GM12878 (cell line): Measurements from ENCODE around the gene MRTFA.

ENCODE experiments used
- EZH2 ChIP-seq: IDR thresholded peaks from 2 replicates; pipeline ENCODE4 v1.6.1; 2012; ENCODE audit warnings: low read depth, mild to moderate bottlenecking, control low read depth, inconsistent platforms, low read length, borderline replicate concordance; ENCODE audit not compliant: control insufficient read depth
- POLR2AphosphoS5 ChIP-seq: IDR thresholded peaks from 2 replicates; pipeline ENCODE4 v1.6.1; 2011; ENCODE audit warnings: mild to moderate bottlenecking, low read length, inconsistent platforms
- SIN3A ChIP-seq: IDR thresholded peaks from 2 replicates; pipeline ENCODE4 v1.6.1; 2012; ENCODE audit warnings: low read depth, low read length, improper control_type of control experiment
- SUZ12 ChIP-seq: fragments of 200-600 bp; sonication (generic); IDR thresholded peaks from one replicate; pipeline ENCODE4 v1.6.1; 2018; ENCODE audit warnings: antibody characterized with exemption, mild to moderate bottlenecking; ENCODE audit not compliant: unreplicated experiment
- TF ChIP-seq, protein P1 (sequence below), 3 experiments: IDR thresholded peaks in 2 of 3; conservative IDR thresholded peaks in 1 of 3; 2 replicates each; pipeline ENCODE4 v1.5.1; 2011; ENCODE audit warnings: low read depth in 3 of 3, low read length in 3 of 3, mild to moderate bottlenecking in 3 of 3, control low read depth in 2 of 3, moderate library complexity in 2 of 3, inconsistent platforms in 1 of 3, mixed read lengths in 1 of 3; ENCODE audit not compliant: control insufficient read depth in 2 of 3, insufficient read depth in 1 of 3; ENCODE audit errors: extremely low read depth in 1 of 3
- TF ChIP-seq, protein P2 (sequence below): IDR thresholded peaks from 2 replicates; pipeline ENCODE4 v1.6.1; 2012; ENCODE audit warnings: low read depth, low read length, improper control_type of control experiment

DNA sequence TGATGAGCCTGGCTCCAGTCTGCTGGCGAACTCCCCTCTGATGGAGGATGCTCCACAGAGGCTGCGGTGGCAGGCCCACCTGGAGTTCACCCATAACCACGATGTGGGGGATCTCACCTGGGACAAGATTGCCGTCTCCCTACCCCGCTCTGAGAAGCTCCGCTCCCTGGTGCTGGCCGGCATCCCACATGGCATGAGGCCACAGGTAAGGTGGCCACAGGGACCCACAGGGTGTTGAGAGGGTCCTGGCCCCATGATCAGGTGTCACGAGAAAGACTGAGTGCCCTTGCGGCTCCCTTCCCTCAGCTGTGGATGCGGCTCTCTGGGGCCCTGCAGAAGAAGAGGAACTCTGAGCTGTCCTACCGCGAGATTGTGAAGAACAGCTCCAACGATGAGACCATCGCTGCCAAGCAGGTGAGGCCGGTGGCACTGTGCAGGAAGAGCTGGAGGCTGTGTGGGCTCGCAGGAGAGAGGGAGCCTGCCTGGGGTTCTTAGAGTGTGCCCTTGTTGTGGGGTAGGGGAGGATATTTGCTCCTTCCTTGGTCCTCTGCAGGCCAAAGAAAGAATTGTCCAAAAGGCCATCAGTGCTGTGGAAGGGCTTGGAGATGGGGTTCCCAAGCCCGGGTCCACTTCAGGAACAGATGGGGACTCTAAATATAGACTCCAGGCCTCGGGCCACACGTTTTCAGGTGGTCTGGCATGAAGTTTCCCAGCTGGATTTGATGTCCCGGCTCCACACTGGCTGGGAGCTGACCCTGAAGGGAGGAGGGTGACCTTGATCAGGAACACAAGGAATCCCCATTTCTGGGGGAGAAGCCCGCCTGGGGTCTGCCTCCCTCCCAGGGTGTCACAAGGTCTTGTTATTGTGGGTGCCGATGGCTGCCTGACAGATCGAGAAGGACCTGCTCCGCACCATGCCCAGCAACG is 232.0 kb downstream of the MRTFA start:
- TF ChIP-seq SUZ12 (no peak), EZH2 (no peak), SIN3A (no peak), POLR2AphosphoS5 (no peak)
- TF ChIP-seq, protein P1, sequence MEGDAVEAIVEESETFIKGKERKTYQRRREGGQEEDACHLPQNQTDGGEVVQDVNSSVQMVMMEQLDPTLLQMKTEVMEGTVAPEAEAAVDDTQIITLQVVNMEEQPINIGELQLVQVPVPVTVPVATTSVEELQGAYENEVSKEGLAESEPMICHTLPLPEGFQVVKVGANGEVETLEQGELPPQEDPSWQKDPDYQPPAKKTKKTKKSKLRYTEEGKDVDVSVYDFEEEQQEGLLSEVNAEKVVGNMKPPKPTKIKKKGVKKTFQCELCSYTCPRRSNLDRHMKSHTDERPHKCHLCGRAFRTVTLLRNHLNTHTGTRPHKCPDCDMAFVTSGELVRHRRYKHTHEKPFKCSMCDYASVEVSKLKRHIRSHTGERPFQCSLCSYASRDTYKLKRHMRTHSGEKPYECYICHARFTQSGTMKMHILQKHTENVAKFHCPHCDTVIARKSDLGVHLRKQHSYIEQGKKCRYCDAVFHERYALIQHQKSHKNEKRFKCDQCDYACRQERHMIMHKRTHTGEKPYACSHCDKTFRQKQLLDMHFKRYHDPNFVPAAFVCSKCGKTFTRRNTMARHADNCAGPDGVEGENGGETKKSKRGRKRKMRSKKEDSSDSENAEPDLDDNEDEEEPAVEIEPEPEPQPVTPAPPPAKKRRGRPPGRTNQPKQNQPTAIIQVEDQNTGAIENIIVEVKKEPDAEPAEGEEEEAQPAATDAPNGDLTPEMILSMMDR (IDR thresholded peaks at IDR 0.05 in 2 of 3, conservative IDR thresholded peaks at IDR 0.05 in 1 of 3; ENCODE audit: control insufficient read depth in 2 of 3, extremely low read depth in 1 of 3, insufficient read depth in 1 of 3, low read depth in 3 of 3, low read length in 3 of 3) = no peak
- TF ChIP-seq, protein P2, sequence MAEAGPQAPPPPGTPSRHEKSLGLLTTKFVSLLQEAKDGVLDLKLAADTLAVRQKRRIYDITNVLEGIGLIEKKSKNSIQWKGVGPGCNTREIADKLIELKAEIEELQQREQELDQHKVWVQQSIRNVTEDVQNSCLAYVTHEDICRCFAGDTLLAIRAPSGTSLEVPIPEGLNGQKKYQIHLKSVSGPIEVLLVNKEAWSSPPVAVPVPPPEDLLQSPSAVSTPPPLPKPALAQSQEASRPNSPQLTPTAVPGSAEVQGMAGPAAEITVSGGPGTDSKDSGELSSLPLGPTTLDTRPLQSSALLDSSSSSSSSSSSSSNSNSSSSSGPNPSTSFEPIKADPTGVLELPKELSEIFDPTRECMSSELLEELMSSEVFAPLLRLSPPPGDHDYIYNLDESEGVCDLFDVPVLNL = no peak
